DND-41 (cell line): ENCODE results near the gene NXN.

Source experiments
- ATAC-seq: fragments of 200-7000 bp; cut with Tn5 transposase; 3 replicates; pipeline ENCODE4 v1.9.1; 2021; ENCODE audit warnings: low read depth; ENCODE audit not compliant: insufficient read depth
- DNase-seq: peaks from one replicate; pipeline ENCODE4 v3.0.0-alpha.2; 2020
- H2AFZ ChIP-seq: 2 replicates; pipeline ENCODE4 v1.6.0; 2012; ENCODE audit warnings: low read depth, low read length
- H3K27ac ChIP-seq: 2 replicates; pipeline ENCODE4 v1.5.1; 2012; ENCODE audit warnings: low read length, inconsistent platforms
- H3K27me3 ChIP-seq: fragments of 200-600 bp; sonication (generic); 2 replicates; pipeline ENCODE4 v1.6.0; 2012; ENCODE audit warnings: low read length, mild to moderate bottlenecking, inconsistent platforms; ENCODE audit not compliant: insufficient read depth, poor library complexity
- H3K36me3 ChIP-seq: 2 replicates; pipeline ENCODE4 v1.5.1; 2012; ENCODE audit warnings: low read length, inconsistent platforms; ENCODE audit not compliant: insufficient read depth
- H3K4me1 ChIP-seq: 2 replicates; pipeline ENCODE4 v1.5.1; 2012; ENCODE audit warnings: mild to moderate bottlenecking, low read length; ENCODE audit not compliant: insufficient read depth
- H3K4me2 ChIP-seq: 2 replicates; pipeline ENCODE4 v1.6.0; 2012; ENCODE audit warnings: mild to moderate bottlenecking, moderate library complexity, low read length, inconsistent platforms; ENCODE audit not compliant: insufficient read depth
- H3K4me3 ChIP-seq, 2 experiments: fragments of 200-600 bp in 1 of 2; shearing (Covaris generic) in 1 of 2; 2 replicates each; pipeline ENCODE4 v1.5.1; 2012 to 2016; ENCODE audit warnings: inconsistent platforms in 2 of 2, low read length in 2 of 2, mild to moderate bottlenecking in 2 of 2, low read depth in 1 of 2, moderate library complexity in 1 of 2
- H3K79me2 ChIP-seq: 2 replicates; pipeline ENCODE4 v1.6.0; 2012; ENCODE audit warnings: low read length, inconsistent platforms; ENCODE audit not compliant: insufficient read depth
- H3K9ac ChIP-seq: 2 replicates; pipeline ENCODE4 v1.6.0; 2012; ENCODE audit warnings: low read depth, mild to moderate bottlenecking, inconsistent platforms, low read length, moderate library complexity
- H3K9me3 ChIP-seq: 2 replicates; pipeline ENCODE4 v1.5.1; 2012; ENCODE audit warnings: low read length, moderate library complexity, mild to moderate bottlenecking, inconsistent platforms; ENCODE audit not compliant: insufficient read depth, severe bottlenecking
- H4K20me1 ChIP-seq: 2 replicates; pipeline ENCODE4 v1.6.0; 2012; ENCODE audit warnings: low read length; ENCODE audit not compliant: insufficient read depth
- CTCF ChIP-seq: IDR thresholded peaks from 2 replicates; pipeline ENCODE4 v1.5.1; 2012; ENCODE audit warnings: borderline replicate concordance, low read length, moderate library complexity, mild to moderate bottlenecking; ENCODE audit not compliant: poor library complexity, severe bottlenecking; ENCODE audit errors: extremely low read depth
- EZH2 ChIP-seq: IDR thresholded peaks from 3 replicates; pipeline ENCODE4 v1.6.1; 2012; ENCODE audit warnings: borderline replicate concordance, low read depth, mild to moderate bottlenecking, moderate library complexity, low read length, inconsistent platforms; ENCODE audit not compliant: severe bottlenecking

The NXN gene

GRCh38 chr17:852349-852748 lies 127.2 kb downstream of the NXN start:
- no peak for ATAC-seq
- no peak overlapping the region for H3K27ac ChIP-seq

GRCh38 chr17:851924-852323 lies 127.7 kb downstream of the NXN start:
- H3K79me2 ChIP-seq, result no peaks in the 10 kb centered on the region
- no peak overlapping the region for H3K27ac ChIP-seq
- no peaks in the 10 kb centered on the region for H3K4me1 ChIP-seq
- DNase-seq (no peak), ATAC-seq (no peak)
- H3K9me3 ChIP-seq, result no peaks in the 10 kb centered on the region
- H3K27me3 ChIP-seq, result peaks cover 6% of the 10 kb centered on the region
- 0 out of 2 replicates have a peak, but pooled peaks cover 3% of the 10 kb centered on the region for H4K20me1 ChIP-seq
- no peak overlapping the region for H3K9ac ChIP-seq
- no peak overlapping the region for H3K4me2 ChIP-seq
- H3K4me3 ChIP-seq, result no peak overlapping the region
- TF ChIP-seq CTCF, result no peak
- H2AFZ ChIP-seq, result no peak overlapping the region
- H3K36me3 ChIP-seq, result no peaks in the 10 kb centered on the region

More at GRCh38 chr17:852349-852748, 127.2 kb downstream of the NXN start:
- Histone ChIP-seq H3K4me3 (no peak overlapping the region), H3K79me2 (no peaks in the 10 kb centered on the region), H3K9me3 (no peaks in the 10 kb centered on the region), H4K20me1 (0 out of 2 replicates have a peak, but pooled peaks cover 3% of the 10 kb centered on the region), H3K9ac (no peak overlapping the region), H3K4me2 (no peak overlapping the region), H2AFZ (no peak overlapping the region), H3K27me3 (peaks cover 6% of the 10 kb centered on the region), H3K36me3 (no peaks in the 10 kb centered on the region), H3K4me1 (no peaks in the 10 kb centered on the region)
- DNase-seq, result no peak
- TF ChIP-seq CTCF (no peak), EZH2 (no peak)

- Histone ChIP-seq H3K4me2 (no peak overlapping the region), H3K9me3 (no peaks in the 10 kb centered on the region), H3K4me1 (no peaks in the 10 kb centered on the region), H3K36me3 (no peaks in the 10 kb centered on the region), H2AFZ (no peak overlapping the region), H3K79me2 (no peaks in the 10 kb centered on the region), H3K27me3 (peaks cover 6% of the 10 kb centered on the region), H3K27ac (no peak overlapping the region), H3K4me3 (no peak overlapping the region), H3K9ac (no peak overlapping the region), H4K20me1 (0 out of 2 replicates have a peak, but pooled peaks cover 3% of the 10 kb centered on the region)
- DNase-seq, result no peak
- TF ChIP-seq EZH2 (no peak), CTCF (no peak)
- no peak for ATAC-seq
These were observed 128.5 kb downstream of the NXN start for GRCh38 chr17:850851-851763.
